KG1 (cell line): ENCODE measurements around the gene RNF144B.

Source experiments
- DNase-seq: peaks from one replicate; lab custom pipeline; 2025; lab: John Stamatoyannopoulos, UW

RNF144B gene

GRCh38 chr6:18513253-18513798 is 126.2 kb downstream of the RNF144B start:
- no peak for DNase-seq

- no peak for DNase-seq
Measured at GRCh38 chr6:18514180-18514579, 127.0 kb downstream of the RNF144B start.

- no peak for DNase-seq
Measured at GRCh38 chr6:18515767-18516166, 128.6 kb downstream of the RNF144B start.
